ENCODE results near the gene NEU2. TPM values are rescaled to one million over a fixed set of nuclear protein-coding genes. Genes with fewer than 3 reads are reported as not detected.

The NEU2 gene
- total RNA-seq, 1 experiment from 2014 or later, result not detected

GRCh38 chr2:233011268-233011650, 21.2 kb upstream of the NEU2 start:
- no peak overlapping the region for H3K4me2 ChIP-seq (ENCODE audit: low read length)
- H3K36me3 ChIP-seq (ENCODE audit: control insufficient read depth in 1 of 2, insufficient read depth in 2 of 2, low read length in 2 of 2), result no peaks in the 10 kb centered on the region
- H3K27ac ChIP-seq (ENCODE audit: low read depth, low read length), result no peak overlapping the region
- no peak for DNase-seq (ENCODE audit: low read depth, low spot score)
- no peak overlapping the region for H2AFZ ChIP-seq (ENCODE audit: low read depth, low read length, poor library complexity, severe bottlenecking)
- no TSS peak for BruUV-seq (replicated peaks)
- TF ChIP-seq FOSL1 (IDR thresholded peaks at IDR 0.05; ENCODE audit: low read depth), result no peak
- no peak for TF ChIP-seq SRF (IDR thresholded peaks at IDR 0.05; ENCODE audit: low read depth)
- peaks cover 2 to 5% of the 10 kb centered on the region in 2 experiments; a peak in 2 of 4 replicates for H3K4me1 ChIP-seq (ENCODE audit: control insufficient read depth in 1 of 2, insufficient read depth in 2 of 2, low read length in 2 of 2)
- POLR2A ChIA-PET, result no interaction called here
- H3K4me3 ChIP-seq (replicated peaks in 1 of 2; ENCODE audit: low read depth in 1 of 2, low read length in 2 of 2), result no peak overlapping the region
- ATAC-seq, result no peak
- no peaks in the 10 kb centered on the region for H3K9me2 ChIP-seq (ENCODE audit: insufficient read depth)
- H3K27me3 ChIP-seq (ENCODE audit: insufficient read depth, low read length), result no peaks in the 10 kb centered on the region
- RAD21 ChIA-PET (ENCODE audit: low non-redundant PET in 1 of 2, low total read pairs in 2 of 2, uncharacterized antibody in 2 of 2, unreplicated experiment in 2 of 2), result no interaction called here
- H3K9me3 ChIP-seq (ENCODE audit: control insufficient read depth in 1 of 2, insufficient read depth in 1 of 2, low read depth in 1 of 2, low read length in 2 of 2), result no peaks in the 10 kb centered on the region
- no peak overlapping the region for H3K9ac ChIP-seq (ENCODE audit: low read length)
- no peaks in the 10 kb centered on the region for H3K79me2 ChIP-seq (ENCODE audit: insufficient read depth, low read length)
- intact Hi-C loops (cut with micrococcal nuclease), result no loop called here
- H4K20me1 ChIP-seq (ENCODE audit: insufficient read depth), result no peaks in the 10 kb centered on the region
- CTCF ChIA-PET, result no interaction called here

GRCh38 chr2:233011702-233012131, 20.8 kb upstream of the NEU2 start:
- Histone ChIP-seq H3K79me2 (ENCODE audit: insufficient read depth, low read length) (no peaks in the 10 kb centered on the region), H2AFZ (ENCODE audit: low read depth, low read length, poor library complexity, severe bottlenecking) (no peak overlapping the region), H3K36me3 (ENCODE audit: control insufficient read depth in 1 of 2, insufficient read depth in 2 of 2, low read length in 2 of 2) (no peaks in the 10 kb centered on the region), H3K27ac (ENCODE audit: low read depth, low read length) (no peak overlapping the region), H3K9me2 (ENCODE audit: insufficient read depth) (no peaks in the 10 kb centered on the region), H3K4me2 (ENCODE audit: low read length) (no peak overlapping the region), H4K20me1 (ENCODE audit: insufficient read depth) (no peaks in the 10 kb centered on the region), H3K9me3 (ENCODE audit: control insufficient read depth in 1 of 2, insufficient read depth in 1 of 2, low read depth in 1 of 2, low read length in 2 of 2) (no peaks in the 10 kb centered on the region), H3K27me3 (ENCODE audit: insufficient read depth, low read length) (no peaks in the 10 kb centered on the region), H3K4me1 (ENCODE audit: control insufficient read depth in 1 of 2, insufficient read depth in 2 of 2, low read length in 2 of 2) (peaks cover 2 to 5% of the 10 kb centered on the region in 2 experiments; a peak in 2 of 4 replicates), H3K9ac (ENCODE audit: low read length) (no peak overlapping the region), H3K4me3 (replicated peaks in 1 of 2; ENCODE audit: low read depth in 1 of 2, low read length in 2 of 2) (no peak overlapping the region)
- TF ChIP-seq SRF (IDR thresholded peaks at IDR 0.05; ENCODE audit: low read depth) (no peak), ZBTB33 (IDR thresholded peaks at IDR 0.05; ENCODE audit: extremely low read depth, insufficient replicate concordance, low read length) (no peak), EZH2 (IDR thresholded peaks at IDR 0.05) (no peak), REST (IDR thresholded peaks at IDR 0.05; ENCODE audit: low read depth) (no peak), YY1 (IDR thresholded peaks at IDR 0.05; ENCODE audit: extremely low read depth, insufficient replicate concordance, low read depth, low read length) (no peak), POLR2AphosphoS5 (IDR thresholded peaks at IDR 0.05; ENCODE audit: low read depth, low read length) (no peak), EZH2phosphoT487 (IDR thresholded peaks at IDR 0.05; ENCODE audit: borderline replicate concordance) (no peak), CTCF (IDR thresholded peaks at IDR 0.05 in 2 of 3, conservative IDR thresholded peaks at IDR 0.05 in 1 of 3; ENCODE audit: borderline replicate concordance in 1 of 3, insufficient read depth in 1 of 3, low read depth in 2 of 3, low read length in 2 of 3) (no peak), JUND (IDR thresholded peaks at IDR 0.05) (no peak), MAX (IDR thresholded peaks at IDR 0.05) (no peak), SIN3A (IDR thresholded peaks at IDR 0.05; ENCODE audit: low read depth) (no peak), CBX3 (IDR thresholded peaks at IDR 0.05; ENCODE audit: low read depth) (no peak)
- intact Hi-C loops (cut with micrococcal nuclease), result no loop called here
- POLR2A ChIA-PET, result no interaction called here
- RAD21 ChIA-PET (ENCODE audit: low non-redundant PET in 1 of 2, low total read pairs in 2 of 2, uncharacterized antibody in 2 of 2, unreplicated experiment in 2 of 2), result no interaction called here
- no peak for DNase-seq (ENCODE audit: low read depth, low spot score)
- ATAC-seq, result no peak
- BruUV-seq (replicated peaks), result no TSS peak
- CTCF ChIA-PET, result no interaction called here

Measured in HCT116 (cell line).